Right lobe of liver (tissue), 4 donors: ENCODE results near the gene ZER1.

ENCODE experiments used
- POLR2A ChIP-seq: fragments of 450-650 bp; IDR thresholded peaks from one replicate; pipeline ENCODE4 v1.6.1; 2017; ENCODE audit warnings: antibody characterized with exemption, mild to moderate bottlenecking
- TF ChIP-seq, protein P1 (sequence below), 4 donors: fragments of 200-600 bp in 3 of 4; fragments of 450-650 bp in 1 of 4; IDR thresholded peaks; one replicate each; pipeline versions ENCODE4 v1.5.1 to v1.8.0; 2016 to 2022; ENCODE audit warnings: antibody characterized with exemption in 4 of 4, mild to moderate bottlenecking in 2 of 4
- donor health status: DM: no; HTN: no; CAD: no.
- donor health status: DM: no; HTN: no; CAD: no.
- donor health status: DM: no; HTN: yes; CAD: no.

- TF ChIP-seq POLR2A, result peak; percentile 23
- TF ChIP-seq, protein P1, sequence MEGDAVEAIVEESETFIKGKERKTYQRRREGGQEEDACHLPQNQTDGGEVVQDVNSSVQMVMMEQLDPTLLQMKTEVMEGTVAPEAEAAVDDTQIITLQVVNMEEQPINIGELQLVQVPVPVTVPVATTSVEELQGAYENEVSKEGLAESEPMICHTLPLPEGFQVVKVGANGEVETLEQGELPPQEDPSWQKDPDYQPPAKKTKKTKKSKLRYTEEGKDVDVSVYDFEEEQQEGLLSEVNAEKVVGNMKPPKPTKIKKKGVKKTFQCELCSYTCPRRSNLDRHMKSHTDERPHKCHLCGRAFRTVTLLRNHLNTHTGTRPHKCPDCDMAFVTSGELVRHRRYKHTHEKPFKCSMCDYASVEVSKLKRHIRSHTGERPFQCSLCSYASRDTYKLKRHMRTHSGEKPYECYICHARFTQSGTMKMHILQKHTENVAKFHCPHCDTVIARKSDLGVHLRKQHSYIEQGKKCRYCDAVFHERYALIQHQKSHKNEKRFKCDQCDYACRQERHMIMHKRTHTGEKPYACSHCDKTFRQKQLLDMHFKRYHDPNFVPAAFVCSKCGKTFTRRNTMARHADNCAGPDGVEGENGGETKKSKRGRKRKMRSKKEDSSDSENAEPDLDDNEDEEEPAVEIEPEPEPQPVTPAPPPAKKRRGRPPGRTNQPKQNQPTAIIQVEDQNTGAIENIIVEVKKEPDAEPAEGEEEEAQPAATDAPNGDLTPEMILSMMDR (IDR thresholded peaks at IDR 0.05), result peak; percentile 82 to 92 (median 88)
Observed at GRCh38 chr9:128702445-128702948, 69.2 kb downstream of the ZER1 start, which contains the start of gene PKN3.
